Sigmoid colon (tissue), 7 donors: ENCODE results near the gene DNAJC6. TPM values are rescaled to one million over a fixed set of nuclear protein-coding genes. Genes with fewer than 3 reads are reported as not detected.

Experiments used
- DNase-seq: peaks from one replicate; pipeline ENCODE4 v3.0.0-alpha.2; 2019
- H3K27ac ChIP-seq, 4 donors: fragments of 200-600 bp; sonication (generic); one replicate each; pipeline ENCODE4 v1.5.1; 2016 to 2019; ENCODE audit warnings: mild to moderate bottlenecking in 1 of 4
- H3K27me3 ChIP-seq, 3 donors: fragments of 200-600 bp; sonication (generic); one replicate each; pipeline ENCODE4 v1.5.1; 2019; ENCODE audit warnings: mild to moderate bottlenecking in 1 of 3
- H3K36me3 ChIP-seq, 4 donors: fragments of 200-600 bp; sonication (generic); one replicate each; pipeline ENCODE4 v1.5.1; 2016 to 2019
- H3K4me1 ChIP-seq, 4 donors: fragments of 200-600 bp; sonication (generic); one replicate each; pipeline ENCODE4 v1.5.1; 2017 to 2019
- H3K4me3 ChIP-seq, 4 donors: fragments of 200-600 bp; sonication (generic); one replicate each; pipeline ENCODE4 v1.5.1; 2017 to 2019; ENCODE audit warnings: mild to moderate bottlenecking in 2 of 4, moderate library complexity in 1 of 4
- H3K9me3 ChIP-seq, 4 donors: fragments of 200-600 bp in 3 of 4; sonication (generic) in 3 of 4; one replicate each; pipeline versions ENCODE4 v1.5.1 to v1.6.1; 2013 to 2019
- CTCF ChIP-seq, 4 experiments: fragments of 450-650 bp in 3 of 4; fragments of 200-600 bp in 1 of 4; IDR thresholded peaks; one replicate each; pipeline ENCODE4 v1.5.1; 2016 to 2019; ENCODE audit warnings: antibody characterized with exemption in 4 of 4, mild to moderate bottlenecking in 3 of 4, moderate library complexity in 2 of 4
- EP300 ChIP-seq, 4 donors: sonication (generic); formaldehyde crosslinking; IDR thresholded peaks; one replicate each; pipeline ENCODE4 v1.6.1; 2017; ENCODE audit warnings: antibody characterized with exemption in 4 of 4
- POLR2A ChIP-seq, 2 donors: fragments of 450-650 bp; IDR thresholded peaks; one replicate each; pipeline ENCODE4 v1.6.1; 2016; ENCODE audit warnings: antibody characterized with exemption in 2 of 2, mild to moderate bottlenecking in 2 of 2, moderate library complexity in 2 of 2
- POLR2AphosphoS5 ChIP-seq, 4 donors: sonication (generic); formaldehyde crosslinking; IDR thresholded peaks; one replicate each; pipeline ENCODE4 v1.6.1; 2017; ENCODE audit warnings: antibody characterized with exemption in 4 of 4
- WGBS, 2 donors: extraction: QIAGEN DNeasy Blood & Tissue Kit; methylation state at CpG; one replicate each; pipeline ENCODE4 v1.1.7; 2013; 5-methylcytosine and 5-hydroxymethylcytosine counted together
- intact Hi-C: fragments of 100-400 bp; cut with DNase I; formaldehyde crosslinking; loops from one replicate; pipeline ENCODE4 v1.15.1; 2023
- polyA plus RNA-seq, 3 donors: library from polyadenylated mRNA; stranded (reverse); fragments of 200-250 nt; gene quantifications; one replicate each; pipeline ENCODE4 v1.2.3, GENCODE V29; 2013
- total RNA-seq, 4 donors: library from RNA; depleted of rRNA; stranded (reverse); fragments of >200 nt; gene quantifications; one replicate each; pipeline ENCODE4 v1.1.0, GENCODE V29; 2016
- donor health status: healthy with polysubstance abuse.
- donor health status: Bipolar disorder and iron deficiency.
- donor health status: healthy.

DNAJC6 gene
- total and polyA plus RNA-seq, 7 donors, result 0.23 to 7.1 (median 3.9) TPM

- Histone ChIP-seq H3K4me1 (no peaks in the 10 kb centered on the region), H3K9me3 (no peaks in the 10 kb centered on the region), H3K27me3 (no peaks in the 10 kb centered on the region), H3K4me3 (no peak overlapping the region), H3K36me3 (no peaks in the 10 kb centered on the region), H3K27ac (no peak overlapping the region)
- 92 to 95% methylated on average over 3 of the region's 3 CpGs for WGBS, 2 donors
- TF ChIP-seq POLR2AphosphoS5 (IDR thresholded peaks at IDR 0.05) (no peak), POLR2A (IDR thresholded peaks at IDR 0.05) (no peak), CTCF (IDR thresholded peaks at IDR 0.05) (no peak), EP300 (IDR thresholded peaks at IDR 0.05) (no peak)
- DNase-seq, result no peak
- intact Hi-C loops, result no loop called here
Observed at GRCh38 chr1:65412984-65413375, 103.6 kb downstream of the DNAJC6 start.

GRCh38 chr1:65414538-65414937 lies 105.2 kb downstream of the DNAJC6 start:
- WGBS, 2 donors, result 73 to 83% methylated on average over 4 of the region's 4 CpGs
- Histone ChIP-seq H3K27ac (no peak overlapping the region), H3K9me3 (no peaks in the 10 kb centered on the region), H3K27me3 (no peaks in the 10 kb centered on the region), H3K36me3 (no peaks in the 10 kb centered on the region), H3K4me3 (no peak overlapping the region), H3K4me1 (peaks cover 0 to 5% (median 0%) of the 10 kb centered on the region in 4 donors)
- DNase-seq, result no peak
- TF ChIP-seq POLR2A (IDR thresholded peaks at IDR 0.05) (no peak), POLR2AphosphoS5 (IDR thresholded peaks at IDR 0.05) (no peak), CTCF (IDR thresholded peaks at IDR 0.05) (no peak), EP300 (IDR thresholded peaks at IDR 0.05) (no peak)
- intact Hi-C loops, result no loop called here

- Histone ChIP-seq H3K27ac (no peak overlapping the region), H3K4me3 (no peak overlapping the region), H3K27me3 (no peaks in the 10 kb centered on the region), H3K9me3 (no peaks in the 10 kb centered on the region), H3K4me1 (peaks cover 0 to 8% (median 3%) of the 10 kb centered on the region in 4 donors), H3K36me3 (no peaks in the 10 kb centered on the region)
- 92 to 97% methylated on average over 1 of the region's 1 CpG for WGBS, 2 donors
- TF ChIP-seq POLR2A (IDR thresholded peaks at IDR 0.05) (no peak), POLR2AphosphoS5 (IDR thresholded peaks at IDR 0.05) (no peak), CTCF (IDR thresholded peaks at IDR 0.05) (no peak), EP300 (IDR thresholded peaks at IDR 0.05) (no peak)
- no peak for DNase-seq
- intact Hi-C loops, result no loop called here
Observed at GRCh38 chr1:65416767-65417166, 107.4 kb downstream of the DNAJC6 start.

- TF ChIP-seq POLR2A (IDR thresholded peaks at IDR 0.05), result no peak
- no peak for TF ChIP-seq POLR2AphosphoS5 (IDR thresholded peaks at IDR 0.05)
- TF ChIP-seq EP300 (IDR thresholded peaks at IDR 0.05), result no peak
- no peak for TF ChIP-seq CTCF (IDR thresholded peaks at IDR 0.05)
- no peak for DNase-seq
- whole genome bisulfite sequencing, 2 donors, result 86 to 90% methylated on average over 2 of the region's 2 CpGs
- Histone ChIP-seq H3K4me1 (peaks cover 0 to 18% (median 12%) of the 10 kb centered on the region in 4 donors), H3K36me3 (no peaks in the 10 kb centered on the region), H3K4me3 (no peak overlapping the region), H3K9me3 (no peaks in the 10 kb centered on the region), H3K27me3 (no peaks in the 10 kb centered on the region), H3K27ac (no peak overlapping the region)
- intact Hi-C loops, result no loop called here
Observed at GRCh38 chr1:65417729-65418128, 108.4 kb downstream of the DNAJC6 start.

GRCh38 chr1:65418522-65419185 lies 109.3 kb downstream of the DNAJC6 start:
- 74 to 90% methylated on average over 4 of the region's 4 CpGs for WGBS, 2 donors
- Histone ChIP-seq H3K36me3 (no peaks in the 10 kb centered on the region), H3K9me3 (no peaks in the 10 kb centered on the region), H3K4me1 (peaks cover 0 to 27% (median 20%) of the 10 kb centered on the region in 4 donors), H3K27me3 (no peaks in the 10 kb centered on the region), H3K27ac (peak overlapping the region in 2 of 4 donors; percentile 97 to 99), H3K4me3 (peak overlapping the region in 1 of 4 donors; percentile 88)
- intact Hi-C loops, result no loop called here
- DNase-seq, result no peak
- TF ChIP-seq EP300 (IDR thresholded peaks at IDR 0.05) (no peak), POLR2AphosphoS5 (IDR thresholded peaks at IDR 0.05) (no peak), POLR2A (IDR thresholded peaks at IDR 0.05) (no peak), CTCF (IDR thresholded peaks at IDR 0.05) (no peak)
